Activated CD4-positive, alpha-beta T cell treated with anti-CD3 and anti-CD28 coated beads for 4 hours (primary cell): ENCODE measurements around the gene NAA20.

ENCODE experiments used
- DNase-seq, 2 donors: peaks; one replicate each; pipeline ENCODE4 v3.0.0-alpha.2; 2020

The NAA20 gene

GRCh38 chr20:20017001-20017843 is at the start of gene NAA20:
NAA20 (plus strand) TSS chr20:20017362; CDS start chr20:20017397, 35 bp downstream.
- peak; percentile 87 to 88 for DNase-seq

GRCh38 chr20:19967445-19967844 is 49.7 kb upstream of the NAA20 start:
- no peak for DNase-seq

GRCh38 chr20:19968028-19968427 is 49.1 kb upstream of the NAA20 start:
- no peak for DNase-seq

- DNase-seq, result no peak
Measured at GRCh38 chr20:19968466-19969073, 48.6 kb upstream of the NAA20 start.

GRCh38 chr20:19969106-19969505 is 48.1 kb upstream of the NAA20 start:
- no peak for DNase-seq

- no peak for DNase-seq
Measured at GRCh38 chr20:19969507-19970255, 47.5 kb upstream of the NAA20 start.

- DNase-seq, result no peak
Measured at GRCh38 chr20:19970256-19970765, 46.9 kb upstream of the NAA20 start.

- no peak for DNase-seq
Measured at GRCh38 chr20:19971116-19971515, 46.0 kb upstream of the NAA20 start.

- no peak for DNase-seq
Measured at GRCh38 chr20:19973961-19974629, 43.1 kb upstream of the NAA20 start.

GRCh38 chr20:19974630-19975435 is 42.3 kb upstream of the NAA20 start:
- DNase-seq, result no peak

GRCh38 chr20:19975436-19975799 is 41.7 kb upstream of the NAA20 start:
- no peak for DNase-seq

GRCh38 chr20:19975901-19976300 is 41.3 kb upstream of the NAA20 start:
- DNase-seq, result no peak

- no peak for DNase-seq
Measured at GRCh38 chr20:19976595-19977372, 40.4 kb upstream of the NAA20 start.

GRCh38 chr20:19977373-19977770 is 39.8 kb upstream of the NAA20 start:
- DNase-seq, result no peak

GRCh38 chr20:19978511-19979210 is 38.5 kb upstream of the NAA20 start:
- DNase-seq, result no peak

- no peak for DNase-seq
Measured at GRCh38 chr20:19981031-19981451, 36.1 kb upstream of the NAA20 start.

- DNase-seq, result no peak
Measured at GRCh38 chr20:19986419-19986818, 30.7 kb upstream of the NAA20 start.

GRCh38 chr20:19987046-19987445 is 30.1 kb upstream of the NAA20 start:
- no peak for DNase-seq

- no peak for DNase-seq
Measured at GRCh38 chr20:19990850-19991249, 26.3 kb upstream of the NAA20 start.

GRCh38 chr20:19991308-19991707 is 25.9 kb upstream of the NAA20 start:
- DNase-seq, result no peak

GRCh38 chr20:19991854-19992253 is 25.3 kb upstream of the NAA20 start:
- DNase-seq, result no peak
